IPS-15b (cell line): ENCODE results near the gene POU5F1.
A peak's percentile ranks its signal among the peaks of the same experiment; 100 is the strongest.
"Not testable (repeated sequence)": the region's sequence is repeated elsewhere in the genome, so short reads cannot be mapped to it uniquely, and the experiment has no call there.

ENCODE experiments used
- H3K27me3 ChIP-seq: one replicate; pipeline ENCODE4 v1.6.1; 2013; ENCODE audit warnings: low read length; ENCODE audit not compliant: control insufficient read depth, insufficient read depth
- H3K36me3 ChIP-seq: one replicate; pipeline ENCODE4 v1.6.1; 2013; ENCODE audit warnings: low read length; ENCODE audit not compliant: control insufficient read depth, insufficient read depth
- H3K4me1 ChIP-seq: one replicate; pipeline ENCODE4 v1.6.1; 2013; ENCODE audit warnings: mild to moderate bottlenecking, low read length; ENCODE audit not compliant: control insufficient read depth, insufficient read depth
- H3K4me3 ChIP-seq: one replicate; pipeline ENCODE4 v1.5.1; 2013; ENCODE audit warnings: low read depth, low read length
- H3K9ac ChIP-seq: one replicate; pipeline ENCODE4 v1.6.1; 2013; ENCODE audit warnings: low read depth, mild to moderate bottlenecking, low read length
- H3K9me3 ChIP-seq: one replicate; pipeline ENCODE4 v1.6.1; 2013; ENCODE audit warnings: mild to moderate bottlenecking, low read length; ENCODE audit not compliant: control insufficient read depth, insufficient read depth

The POU5F1 gene

DNA sequence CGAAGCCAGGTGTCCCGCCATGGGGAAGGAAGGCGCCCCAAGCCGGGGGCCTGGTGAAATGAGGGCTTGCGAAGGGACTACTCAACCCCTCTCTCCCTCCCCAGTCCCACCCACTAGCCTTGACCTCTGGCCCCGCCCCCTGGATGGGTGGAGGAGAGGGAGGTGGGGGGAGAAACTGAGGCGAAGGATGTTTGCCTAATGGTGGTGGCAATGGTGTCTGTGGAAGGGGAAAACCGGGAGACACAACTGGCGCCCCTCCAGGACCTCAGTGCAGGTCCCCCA, at the start of gene POU5F1:
TSS of gene POU5F1 (minus strand) at position 83 of the 282 bp plus-strand sequence. CDS start at position 21, 62 bp downstream.
- no peaks in the 10 kb centered on the region for H3K9me3 ChIP-seq
- H3K27me3 ChIP-seq: no peaks in the 10 kb centered on the region
- H3K4me1 ChIP-seq: peaks cover 24% of the 10 kb centered on the region
- peak within 1 kb of the TSS; percentile 95 for H3K4me3 ChIP-seq
- H3K36me3 ChIP-seq: peaks cover 14% of the 10 kb centered on the region
- peak within 1 kb of the TSS; percentile 96 for H3K9ac ChIP-seq

DNA sequence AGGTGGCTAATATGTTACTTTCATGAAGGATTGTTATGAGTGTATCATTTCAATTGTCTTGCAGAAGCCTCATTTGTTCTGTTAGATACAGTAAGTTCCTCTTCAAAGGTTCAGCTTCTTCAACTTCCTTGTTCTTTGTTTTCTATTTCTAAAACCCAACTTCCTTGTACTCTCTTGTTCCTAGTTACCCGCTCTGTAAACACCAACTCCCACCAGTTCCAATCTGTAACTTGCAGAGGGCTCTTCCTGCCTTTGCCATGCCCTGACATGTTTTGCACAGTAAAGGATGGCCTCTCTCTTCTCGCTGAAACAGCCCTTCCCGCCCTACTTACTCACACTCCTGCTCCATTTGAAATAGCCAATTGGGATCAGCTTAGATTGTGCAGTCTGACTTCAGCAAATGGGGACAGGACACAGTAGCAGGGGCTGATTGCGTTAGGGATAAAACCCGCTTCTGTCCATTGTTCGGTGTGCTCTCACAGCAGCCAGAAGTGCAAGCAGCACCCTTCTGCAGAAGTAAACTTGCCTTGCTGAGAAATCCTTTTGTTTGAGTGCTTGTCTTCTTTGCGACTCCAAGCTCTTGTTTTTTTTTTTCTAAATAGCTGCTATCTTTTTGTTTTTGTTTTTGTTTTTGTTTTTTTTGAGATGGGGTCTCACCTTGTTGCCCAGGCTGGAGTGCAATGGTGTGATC, 45.9 kb upstream of the POU5F1 start:
- Histone ChIP-seq H3K27me3 (no peaks in the 10 kb centered on the region), H3K9ac (no peak overlapping the region), H3K4me1 (no peaks in the 10 kb centered on the region), H3K36me3 (no peaks in the 10 kb centered on the region), H3K4me3 (no peak overlapping the region), H3K9me3 (peaks cover 5% of the 10 kb centered on the region)

DNA sequence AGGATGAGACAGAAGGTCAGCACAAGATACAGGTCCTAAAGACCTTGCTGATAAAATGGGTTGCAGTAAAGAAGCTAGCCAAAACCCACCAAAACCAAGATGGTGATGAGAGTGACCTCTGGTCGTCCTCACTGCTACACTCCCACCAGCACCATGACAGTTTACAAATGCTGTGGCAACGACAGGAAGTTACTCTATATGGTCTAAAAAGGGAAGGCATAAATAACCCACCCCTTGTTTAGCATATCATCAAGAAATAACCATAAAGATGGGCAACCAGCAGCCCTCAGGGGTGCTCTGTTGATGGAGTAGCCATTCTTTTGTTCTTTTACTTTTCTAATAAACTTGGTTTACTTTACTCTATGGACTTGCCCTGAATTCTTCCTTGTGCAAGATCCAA, 44.7 kb upstream of the POU5F1 start:
- H3K27me3 ChIP-seq, H3K9ac ChIP-seq, H3K4me3 ChIP-seq, H3K9me3 ChIP-seq, H3K36me3 ChIP-seq, H3K4me1 ChIP-seq: not testable (repeated sequence)

DNA sequence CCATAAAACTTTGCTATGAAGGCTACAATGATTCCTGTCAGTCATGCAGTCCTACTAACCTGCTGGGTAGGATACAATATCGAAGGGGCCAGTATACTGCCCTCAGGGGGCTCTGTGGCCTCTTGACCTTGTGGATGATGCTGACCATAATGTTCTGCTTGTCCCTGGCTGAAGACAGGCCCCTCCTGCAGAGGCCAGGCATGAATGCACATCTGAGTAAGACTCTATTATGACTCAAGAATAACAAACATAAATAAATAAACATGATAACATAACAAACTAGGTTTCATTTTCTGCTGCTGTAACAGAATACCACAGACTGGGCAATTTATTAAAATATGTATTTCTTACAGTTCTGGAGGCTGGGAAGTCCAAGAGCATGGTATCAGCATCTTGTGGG, 44.0 kb upstream of the POU5F1 start:
- Histone ChIP-seq H3K4me1 (peaks cover 5% of the 10 kb centered on the region), H3K4me3 (no peak overlapping the region), H3K9me3 (peaks cover 5% of the 10 kb centered on the region), H3K9ac (no peak overlapping the region), H3K36me3 (no peaks in the 10 kb centered on the region), H3K27me3 (no peaks in the 10 kb centered on the region)

DNA sequence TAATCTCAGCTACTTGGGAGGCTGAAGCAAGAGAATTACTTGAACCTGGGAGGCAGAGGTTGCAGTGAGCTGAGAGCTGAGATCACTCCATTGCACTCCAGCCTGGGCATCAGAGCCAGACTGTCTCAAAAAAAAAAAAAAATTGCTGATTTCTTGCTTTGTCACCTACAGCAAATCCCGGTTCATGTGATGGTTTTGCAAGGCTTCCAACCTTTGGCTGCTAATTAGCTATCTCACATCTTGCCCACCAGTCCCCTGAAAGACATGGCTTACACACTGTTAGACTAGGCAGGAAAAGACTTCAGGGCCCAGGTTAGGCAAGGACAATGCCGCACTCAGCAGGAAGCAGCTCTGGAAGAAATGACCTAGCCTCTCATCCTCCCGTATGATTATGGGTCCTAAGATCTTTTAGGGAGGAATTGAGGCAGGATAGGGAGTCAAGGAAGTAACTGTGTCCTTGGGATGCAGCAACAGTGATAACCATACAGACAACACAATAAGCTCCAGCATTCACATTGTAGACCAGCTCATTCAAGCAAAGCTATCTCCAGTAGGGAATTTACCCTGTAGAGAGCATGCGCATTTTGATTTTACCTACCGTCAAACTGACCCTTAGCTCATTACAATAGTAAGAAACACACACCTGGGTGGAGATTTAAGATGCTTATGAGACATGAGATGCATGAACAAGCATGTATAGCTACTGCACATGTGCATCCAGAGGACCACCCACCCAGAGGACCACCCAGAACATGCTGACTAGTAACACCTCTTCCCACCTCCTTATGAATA, 40.5 kb upstream of the POU5F1 start:
- H3K36me3 ChIP-seq: no peaks in the 10 kb centered on the region
- no peaks in the 10 kb centered on the region for H3K27me3 ChIP-seq
- no peaks in the 10 kb centered on the region for H3K9me3 ChIP-seq
- H3K4me1 ChIP-seq: peaks cover 5% of the 10 kb centered on the region
- no peak overlapping the region for H3K4me3 ChIP-seq
- H3K9ac ChIP-seq: no peak overlapping the region

DNA sequence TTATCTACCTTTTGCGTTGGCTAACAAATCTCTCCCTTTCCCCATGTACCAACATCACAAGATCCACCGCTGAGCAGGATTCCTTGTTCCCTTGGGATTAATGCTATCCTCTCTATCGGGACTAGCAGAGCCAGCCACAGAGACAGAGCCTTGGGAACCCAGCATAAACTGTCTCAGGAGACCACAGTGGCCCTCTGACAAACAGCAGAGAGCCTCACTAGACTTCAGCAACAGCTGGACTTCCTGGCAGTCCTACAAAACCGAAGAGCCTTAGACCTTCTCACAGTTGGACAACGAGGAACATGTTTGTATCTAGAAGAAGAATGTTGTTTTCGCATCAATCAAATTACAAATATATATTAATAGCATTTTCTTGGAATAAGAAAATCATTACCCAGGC, 39.6 kb upstream of the POU5F1 start:
- Histone ChIP-seq H3K27me3 (no peaks in the 10 kb centered on the region), H3K36me3 (no peaks in the 10 kb centered on the region), H3K4me3 (no peak overlapping the region), H3K4me1 (peaks cover 5% of the 10 kb centered on the region), H3K9ac (no peak overlapping the region), H3K9me3 (no peaks in the 10 kb centered on the region)

DNA sequence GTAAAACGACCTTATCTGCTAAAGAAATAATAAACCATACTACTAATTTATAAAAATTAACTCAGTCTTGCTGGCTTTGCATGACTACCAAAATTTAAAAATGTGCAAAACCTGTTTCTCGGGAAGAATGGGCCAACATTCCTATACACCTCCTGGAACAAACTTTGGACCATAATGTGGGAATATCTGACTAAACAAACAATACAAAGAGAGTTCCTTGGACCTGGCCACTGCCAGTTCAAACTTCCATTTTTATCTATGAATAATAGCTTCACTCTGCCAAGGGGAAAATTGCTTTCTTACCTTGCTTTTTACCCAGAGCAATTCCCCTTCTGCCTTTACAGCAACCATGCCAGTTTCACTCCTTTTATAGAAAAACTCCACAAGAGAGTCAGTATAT, 38.7 kb upstream of the POU5F1 start:
- Histone ChIP-seq H3K4me1 (peaks cover 6% of the 10 kb centered on the region), H3K9me3 (no peaks in the 10 kb centered on the region), H3K36me3 (no peaks in the 10 kb centered on the region), H3K4me3 (no peak overlapping the region), H3K9ac (no peak overlapping the region), H3K27me3 (no peaks in the 10 kb centered on the region)

DNA sequence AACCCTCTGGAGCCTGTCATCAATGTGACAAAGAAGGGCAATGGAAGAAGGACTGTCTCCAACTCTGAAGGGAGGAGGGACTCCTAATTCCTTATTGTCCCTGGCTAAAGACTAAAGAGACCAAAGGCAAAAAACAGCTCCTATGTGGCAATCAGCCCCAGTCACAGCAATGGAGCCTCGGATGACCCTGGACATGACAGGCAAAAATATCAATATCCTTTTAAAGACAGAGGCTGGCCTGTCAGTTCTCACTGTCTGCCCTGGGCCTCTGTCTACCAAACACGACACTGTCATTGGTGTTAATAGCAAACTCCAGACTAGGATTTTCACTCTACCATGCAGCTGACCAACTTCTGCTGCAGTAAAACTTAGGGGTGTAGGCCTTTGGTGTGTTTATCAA, 38.0 kb upstream of the POU5F1 start:
- Histone ChIP-seq H3K36me3 (no peaks in the 10 kb centered on the region), H3K9ac (no peak overlapping the region), H3K9me3 (no peaks in the 10 kb centered on the region), H3K4me3 (no peak overlapping the region), H3K27me3 (no peaks in the 10 kb centered on the region), H3K4me1 (peaks cover 12% of the 10 kb centered on the region)

DNA sequence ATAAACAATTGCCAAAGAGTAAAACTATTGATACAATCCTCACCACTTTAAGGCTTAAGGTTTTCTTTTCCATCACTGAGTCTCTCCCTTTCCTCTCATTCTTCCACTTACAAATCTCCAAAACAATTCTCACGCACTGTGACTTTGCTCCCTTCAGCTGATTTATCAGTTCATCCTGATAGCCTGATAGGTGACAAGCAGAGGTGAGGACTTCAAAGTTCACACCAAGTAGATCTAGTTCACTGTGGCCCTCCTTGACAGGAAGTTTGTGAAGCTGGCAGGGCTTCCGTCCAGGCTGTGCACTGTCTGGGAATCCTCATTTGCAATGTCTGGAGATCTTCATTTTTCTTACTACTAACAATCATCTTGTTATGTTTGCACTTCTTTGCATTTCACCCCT, 35.2 kb upstream of the POU5F1 start:
- Histone ChIP-seq H3K9me3 (no peaks in the 10 kb centered on the region), H3K9ac (no peak overlapping the region), H3K27me3 (no peaks in the 10 kb centered on the region), H3K36me3 (no peaks in the 10 kb centered on the region), H3K4me1 (peaks cover 18% of the 10 kb centered on the region), H3K4me3 (no peak overlapping the region)

DNA sequence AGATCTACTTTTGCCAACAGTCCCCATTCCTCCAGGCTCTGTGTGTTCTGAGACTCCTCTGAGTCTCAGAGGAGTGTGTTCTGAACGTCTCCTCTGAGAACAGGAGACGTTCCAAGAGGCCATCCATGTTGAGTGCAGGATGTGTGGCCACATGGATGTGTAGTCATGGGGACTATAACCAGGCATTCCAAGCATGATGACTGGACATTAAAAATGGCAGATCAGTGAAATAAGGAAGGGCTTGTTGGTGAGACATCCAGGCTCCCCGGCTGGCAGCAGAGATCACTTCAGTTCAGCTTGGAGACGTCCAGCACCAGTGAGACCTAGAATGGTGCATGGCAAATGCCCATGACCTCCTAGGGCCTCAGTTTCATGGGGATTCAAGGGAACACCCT, 34.3 kb upstream of the POU5F1 start:
- H3K4me3 ChIP-seq: no peak overlapping the region
- no peak overlapping the region for H3K9ac ChIP-seq
- no peaks in the 10 kb centered on the region for H3K36me3 ChIP-seq
- H3K27me3 ChIP-seq: no peaks in the 10 kb centered on the region
- peaks cover 16% of the 10 kb centered on the region for H3K4me1 ChIP-seq
- no peaks in the 10 kb centered on the region for H3K9me3 ChIP-seq

DNA sequence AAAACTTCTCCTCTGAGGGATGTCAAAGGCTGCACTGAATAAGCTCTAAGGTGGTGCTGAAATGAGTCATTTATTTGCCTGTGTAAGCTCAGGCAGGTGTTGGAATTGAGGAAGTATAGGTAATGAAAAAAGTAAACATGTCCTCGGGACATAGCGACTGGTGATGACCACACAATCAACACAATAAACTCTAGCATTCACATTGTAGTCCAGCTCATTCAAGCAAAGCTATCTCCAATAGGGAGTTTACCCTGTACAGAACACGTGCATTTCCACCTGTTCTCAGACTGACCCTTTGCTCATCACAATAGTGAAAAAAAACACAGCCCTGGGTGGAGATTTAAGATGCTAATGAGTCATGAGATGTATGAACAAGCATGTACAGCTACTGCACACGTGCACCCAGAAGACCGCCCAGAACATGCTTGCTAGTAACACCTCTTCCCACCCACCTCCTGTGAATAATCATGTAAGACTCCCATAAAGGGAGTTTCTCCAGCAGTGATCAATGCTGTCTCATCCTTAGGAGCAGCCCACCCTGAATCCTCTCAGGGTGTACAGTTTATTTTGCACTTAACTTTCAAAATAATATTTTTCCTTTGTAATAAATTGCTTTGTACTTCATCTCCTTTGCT, 33.0 kb upstream of the POU5F1 start:
- peaks cover 16% of the 10 kb centered on the region for H3K4me1 ChIP-seq
- H3K36me3 ChIP-seq: no peaks in the 10 kb centered on the region
- H3K27me3 ChIP-seq: no peaks in the 10 kb centered on the region
- no peaks in the 10 kb centered on the region for H3K9me3 ChIP-seq
- peak overlapping the region; percentile 8 for H3K4me3 ChIP-seq
- no peak overlapping the region for H3K9ac ChIP-seq
